HEK293 (cell line): ENCODE data around the gene HSDL2.
A peak's percentile ranks its signal among the peaks of the same experiment; 100 is the strongest.

ENCODE experiments used
- CTCF ChIA-PET: fragments of 350-600 bp; formaldehyde crosslinking; extraction: SDS; loops from one replicate; lab custom pipeline; 2021; ENCODE audit warnings: antibody characterized with exemption; lab: Yijun Ruan, JAX
- POLR2A ChIA-PET: fragments of 300-600 bp; formaldehyde crosslinking; extraction: SDS; loops from one replicate; lab custom pipeline; 2020; ENCODE audit warnings: antibody characterized with exemption, inconsistent platforms; lab: Yijun Ruan, JAX
- H3K27ac ChIP-seq: fragments of 200-500 bp; sonication (Bioruptor generic); 2 replicates; pipeline ENCODE4 v1.5.1; 2014; ENCODE audit warnings: low read depth, low read length, control low read depth, inconsistent platforms; ENCODE audit errors: extremely low read depth
- H3K36me3 ChIP-seq, 2 experiments: fragments of 200-500 bp in 1 of 2; sonication (Bioruptor generic) in 1 of 2; 1 replicate in 1 of 2; 2 replicates in 1 of 2; pipeline ENCODE4 v1.5.1; 2014 to 2017; ENCODE audit warnings: inconsistent platforms in 2 of 2, low read length in 2 of 2; ENCODE audit not compliant: control insufficient read depth in 2 of 2, insufficient read depth in 1 of 2
- H3K4me1 ChIP-seq: fragments of 200-500 bp; sonication (Bioruptor generic); 2 replicates; pipeline ENCODE4 v1.5.1; 2014; ENCODE audit warnings: mild to moderate bottlenecking, low read length, inconsistent platforms; ENCODE audit not compliant: control insufficient read depth, insufficient read depth
- H3K4me3 ChIP-seq: 2 replicates; pipeline ENCODE4 v1.5.1; 2011; ENCODE audit warnings: low read depth, mild to moderate bottlenecking, control low read depth, low read length, moderate library complexity
- H3K9me3 ChIP-seq: fragments of 200-500 bp; sonication (Bioruptor generic); 2 replicates; pipeline ENCODE4 v1.5.1; 2014; ENCODE audit warnings: low read depth, low read length, inconsistent platforms; ENCODE audit not compliant: control insufficient read depth, insufficient read depth
- IKZF3 ChIP-seq: fragments of 450-650 bp; IDR thresholded peaks from 2 replicates; pipeline ENCODE4 v1.5.0; 2018; ENCODE audit warnings: missing biosample characterization, mild to moderate bottlenecking, missing genetic modification characterization, moderate library complexity
- MYNN ChIP-seq: fragments of 450-650 bp; formaldehyde crosslinking; IDR thresholded peaks from 2 replicates; pipeline ENCODE4 v1.5.1; 2016; ENCODE audit warnings: missing biosample characterization, missing genetic modification characterization, borderline replicate concordance
- PRDM6 ChIP-seq: fragments of 450-650 bp; formaldehyde crosslinking; IDR thresholded peaks from 2 replicates; pipeline ENCODE4 v1.5.1; 2017; ENCODE audit warnings: missing biosample characterization, missing genetic modification characterization
- REST ChIP-seq: fragments of 450-650 bp; formaldehyde crosslinking; IDR thresholded peaks from 2 replicates; pipeline ENCODE4 v1.5.1; 2016; ENCODE audit warnings: missing biosample characterization, missing genetic modification characterization
- SETDB1 ChIP-seq: IDR thresholded peaks from one replicate; pipeline ENCODE4 v1.6.1; 2017; ENCODE audit warnings: mild to moderate bottlenecking, low read length, moderate library complexity, mixed read lengths; ENCODE audit not compliant: insufficient read length
- SP2 ChIP-seq: fragments of 450-650 bp; formaldehyde crosslinking; IDR thresholded peaks from 2 replicates; pipeline ENCODE4 v1.5.1; 2016; ENCODE audit warnings: missing biosample characterization, missing genetic modification characterization
- SP7 ChIP-seq: fragments of 450-650 bp; formaldehyde crosslinking; IDR thresholded peaks from 2 replicates; pipeline ENCODE4 v1.5.1; 2016; ENCODE audit warnings: missing biosample characterization, missing genetic modification characterization
- ZNF121 ChIP-seq: fragments of 450-650 bp; formaldehyde crosslinking; IDR thresholded peaks from 2 replicates; pipeline ENCODE4 v1.5.1; 2016; ENCODE audit warnings: missing biosample characterization, missing genetic modification characterization
- ZNF138 ChIP-seq: fragments of 450-650 bp; formaldehyde crosslinking; IDR thresholded peaks from 2 replicates; pipeline ENCODE4 v1.5.1; 2016; ENCODE audit warnings: missing biosample characterization, missing genetic modification characterization, borderline replicate concordance
- ZNF140 ChIP-seq: fragments of 450-650 bp; formaldehyde crosslinking; IDR thresholded peaks from 2 replicates; pipeline ENCODE4 v1.5.1; 2016; ENCODE audit warnings: missing biosample characterization, missing genetic modification characterization
- ZNF146 ChIP-seq: fragments of 450-650 bp; formaldehyde crosslinking; IDR thresholded peaks from 2 replicates; pipeline ENCODE4 v1.5.1; 2016; ENCODE audit warnings: missing biosample characterization, missing genetic modification characterization
- ZNF274 ChIP-seq, 2 experiments: fragments of 200-500 bp in 1 of 2; fragments of 450-650 bp in 1 of 2; sonication (Bioruptor generic) in 1 of 2; formaldehyde crosslinking in 1 of 2; IDR thresholded peaks; 2 replicates each; pipeline versions ENCODE4 v1.5.1 to v1.6.1; 2014 to 2016; ENCODE audit warnings: borderline replicate concordance in 1 of 2, inconsistent platforms in 1 of 2, low read length in 1 of 2, missing biosample characterization in 1 of 2, missing genetic modification characterization in 1 of 2
- ZNF530 ChIP-seq: fragments of 450-650 bp; formaldehyde crosslinking; IDR thresholded peaks from 2 replicates; pipeline ENCODE4 v1.5.1; 2016; ENCODE audit warnings: low read depth, missing biosample characterization, missing genetic modification characterization
- ZNF555 ChIP-seq: fragments of 450-650 bp; formaldehyde crosslinking; conservative IDR thresholded peaks from 2 replicates; pipeline ENCODE4 v1.5.1; 2017; ENCODE audit warnings: missing biosample characterization, mild to moderate bottlenecking, missing genetic modification characterization, inconsistent platforms
- ZNF645 ChIP-seq: fragments of 450-650 bp; formaldehyde crosslinking; IDR thresholded peaks from 2 replicates; pipeline ENCODE4; 2016; ENCODE audit warnings: missing biosample characterization, missing genetic modification characterization
- ZNF664 ChIP-seq: fragments of 450-650 bp; formaldehyde crosslinking; IDR thresholded peaks from 2 replicates; pipeline ENCODE4 v1.5.1; 2016; ENCODE audit warnings: missing biosample characterization, missing genetic modification characterization
- ZNF791 ChIP-seq: fragments of 450-650 bp; formaldehyde crosslinking; IDR thresholded peaks from 2 replicates; pipeline ENCODE4 v1.5.1; 2016; ENCODE audit warnings: missing biosample characterization, missing genetic modification characterization
- ZNF830 ChIP-seq: fragments of 450-650 bp; IDR thresholded peaks from 2 replicates; pipeline ENCODE4 v1.5.0; 2018; ENCODE audit warnings: missing biosample characterization, missing genetic modification characterization, low read depth, mild to moderate bottlenecking, moderate library complexity
- TF ChIP-seq, protein P1 (sequence below): fragments of 450-650 bp; formaldehyde crosslinking; IDR thresholded peaks from 2 replicates; pipeline ENCODE4 v1.5.1; 2016; ENCODE audit warnings: missing biosample characterization, missing genetic modification characterization

HSDL2 gene

DNA sequence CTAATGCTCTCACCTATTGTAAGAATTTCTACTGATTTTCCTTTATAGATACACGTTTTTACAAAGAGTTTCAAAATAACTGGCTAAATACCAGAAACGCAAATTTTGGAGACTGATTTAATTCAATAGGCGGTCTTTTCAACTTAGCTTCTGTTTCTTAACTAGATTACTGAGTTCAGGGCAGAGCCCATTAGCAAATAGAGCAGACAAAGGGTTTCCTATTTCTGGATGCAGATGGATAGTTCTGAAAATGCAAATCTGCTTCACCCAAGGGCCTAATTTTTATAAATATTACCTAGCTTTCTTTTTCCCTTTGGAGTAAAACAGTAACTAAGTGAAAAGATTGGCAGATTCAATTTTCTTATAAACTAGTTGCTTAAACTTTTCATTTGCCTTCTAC, 93.1 kb downstream of the HSDL2 start (continued):
- TF ChIP-seq ZNF274 (IDR thresholded peaks at IDR 0.05; ENCODE audit: low read length) (no peak), ZNF274 (tag by site-specific recombination; IDR thresholded peaks at IDR 0.05; ENCODE audit: borderline replicate concordance) (no peak), IKZF3 (tag by site-specific recombination) (no peak), ZNF530 (tag by site-specific recombination) (no peak), PRDM6 (tag by site-specific recombination) (no peak), ZNF791 (no peak), SP7 (tag by site-specific recombination) (no peak), ZNF664 (tag by site-specific recombination) (no peak)

GRCh38 chr9:112473986-112474385, 94.1 kb downstream of the HSDL2 start:
- POLR2A ChIA-PET = no interaction called here
- CTCF ChIA-PET = no interaction called here
- Histone ChIP-seq H3K4me1 (no peaks in the 10 kb centered on the region), H3K9me3 (no peaks in the 10 kb centered on the region), H3K36me3 (peaks cover 0 to 28% of the 10 kb centered on the region in 2 experiments; a peak in 1 of 3 replicates), H3K4me3 (no peak overlapping the region), H3K27ac (no peak overlapping the region)
- TF ChIP-seq ZNF138 (tag by site-specific recombination) = no peak
- TF ChIP-seq ZNF146 (tag by site-specific recombination) = no peak
- no peak for TF ChIP-seq ZNF555 (tag by site-specific recombination)
- TF ChIP-seq REST (tag by site-specific recombination) = no peak
- TF ChIP-seq SP2 (tag by site-specific recombination) = no peak
- TF ChIP-seq ZNF830 (tag by site-specific recombination) = no peak
- TF ChIP-seq ZNF645 = no peak

DNA sequence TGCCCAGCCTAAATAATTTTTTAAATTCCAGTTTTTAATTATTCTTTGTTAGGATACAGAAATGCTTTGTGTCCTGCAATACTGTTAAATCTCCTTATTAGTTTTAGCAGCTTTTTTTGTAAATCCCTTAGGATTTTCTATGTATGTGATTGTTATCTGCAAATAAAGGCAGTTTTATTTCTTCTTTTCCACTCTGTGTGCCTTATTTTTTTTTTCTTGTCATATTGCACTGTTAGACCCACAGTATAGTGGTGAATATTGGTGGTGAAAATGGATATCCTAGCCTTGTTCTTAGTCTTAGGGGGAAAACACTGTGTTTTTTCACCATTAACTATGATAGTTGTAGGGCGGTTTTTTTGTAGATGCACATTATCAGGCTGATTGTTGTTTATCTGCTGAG, 95.4 kb downstream of the HSDL2 start:
- H3K36me3 ChIP-seq = peaks cover 0 to 28% of the 10 kb centered on the region in 2 experiments; a peak in 1 of 3 replicates
- no peak overlapping the region for H3K4me3 ChIP-seq
- POLR2A ChIA-PET = no interaction called here
- no peak overlapping the region for H3K27ac ChIP-seq
- CTCF ChIA-PET = no interaction called here
- no peaks in the 10 kb centered on the region for H3K9me3 ChIP-seq
- no peaks in the 10 kb centered on the region for H3K4me1 ChIP-seq
- TF ChIP-seq SETDB1 (peak; percentile 56), MYNN (tag by site-specific recombination) (no peak), ZNF140 (no peak), ZNF121 (tag by site-specific recombination) (no peak)
- TF ChIP-seq, protein P1, sequence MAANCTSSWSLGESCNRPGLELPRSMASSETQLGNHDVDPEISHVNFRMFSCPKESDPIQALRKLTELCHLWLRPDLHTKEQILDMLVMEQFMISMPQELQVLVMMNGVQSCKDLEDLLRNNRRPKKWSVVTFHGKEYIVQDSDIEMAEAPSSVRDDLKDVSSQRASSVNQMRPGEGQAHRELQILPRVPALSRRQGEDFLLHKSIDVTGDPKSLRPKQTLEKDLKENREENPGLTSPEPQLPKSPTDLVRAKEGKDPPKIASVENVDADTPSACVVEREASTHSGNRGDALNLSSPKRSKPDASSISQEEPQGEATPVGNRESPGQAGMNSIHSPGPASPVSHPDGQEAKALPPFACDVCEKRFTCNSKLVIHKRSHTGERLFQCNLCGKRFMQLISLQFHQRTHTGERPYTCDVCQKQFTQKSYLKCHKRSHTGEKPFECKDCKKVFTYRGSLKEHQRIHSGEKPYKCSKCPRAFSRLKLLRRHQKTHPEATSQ = no peak
